T-helper 2 cell treated with Interferon-gamma antibody and Interleukin-4, amounts not matched to agents 5 μg/mL and 100 μg/mL, for 36 hours (primary cell): ENCODE results near the gene NEK10.

Experiments used
- DNase-seq: peaks from one replicate; pipeline ENCODE4 v3.0.0; 2021; ENCODE audit warnings: low spot score
- H3K27ac Mint-ChIP-seq: one replicate; pipeline ENCODE4 v1.8.0; 2021; ENCODE audit warnings: mild to moderate bottlenecking, mixed read lengths
- H3K27me3 Mint-ChIP-seq: one replicate; pipeline ENCODE4 v1.8.0; 2021; ENCODE audit warnings: low read depth, mixed read lengths
- H3K36me3 Mint-ChIP-seq: one replicate; pipeline ENCODE4 v1.8.0; 2021; ENCODE audit warnings: low read depth, mixed read lengths
- H3K4me1 Mint-ChIP-seq: one replicate; pipeline ENCODE4 v1.8.0; 2021; ENCODE audit warnings: low read depth, mixed read lengths
- H3K4me3 Mint-ChIP-seq: one replicate; pipeline ENCODE4 v1.8.0; 2022; ENCODE audit warnings: mild to moderate bottlenecking, moderate library complexity, mixed read lengths
- H3K9me3 Mint-ChIP-seq: one replicate; pipeline ENCODE4 v1.8.0; 2021; ENCODE audit warnings: mixed read lengths

The NEK10 gene

DNA sequence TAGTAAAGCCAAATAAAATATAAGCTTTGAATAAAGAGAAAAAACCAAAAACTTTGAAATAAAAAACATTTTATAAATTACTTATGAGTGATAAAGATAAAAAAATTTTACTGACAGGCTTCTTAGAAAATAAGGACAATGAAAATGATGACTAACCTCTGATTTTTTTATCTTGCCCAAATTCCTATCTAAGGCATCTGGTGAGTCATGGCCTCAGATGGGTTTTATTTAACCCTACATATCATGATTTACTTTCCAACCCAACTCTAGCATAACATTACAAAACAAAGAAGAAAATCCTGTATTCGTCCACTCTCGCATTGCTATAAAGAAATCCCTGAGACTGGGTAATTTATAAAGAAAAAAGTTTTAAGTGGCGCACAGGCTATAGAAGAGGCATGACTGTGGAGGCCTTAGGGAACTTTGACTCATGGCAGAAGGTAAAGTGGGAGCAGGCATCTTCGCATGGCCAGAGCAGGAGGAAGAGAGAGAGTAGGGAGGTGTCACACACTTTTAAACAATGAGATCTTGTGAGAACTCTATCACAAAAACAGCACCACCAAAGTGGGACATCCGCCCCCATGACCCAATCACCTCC, 152.1 kb downstream of the NEK10 start:
- no peaks in the 10 kb centered on the region for H3K36me3 Mint-ChIP-seq
- H3K9me3 Mint-ChIP-seq, result no peaks in the 10 kb centered on the region
- no peak overlapping the region for H3K4me3 Mint-ChIP-seq
- H3K27ac Mint-ChIP-seq, result no peak overlapping the region
- H3K27me3 Mint-ChIP-seq, result no peaks in the 10 kb centered on the region
- no peaks in the 10 kb centered on the region for H3K4me1 Mint-ChIP-seq
- DNase-seq, result no peak

DNA sequence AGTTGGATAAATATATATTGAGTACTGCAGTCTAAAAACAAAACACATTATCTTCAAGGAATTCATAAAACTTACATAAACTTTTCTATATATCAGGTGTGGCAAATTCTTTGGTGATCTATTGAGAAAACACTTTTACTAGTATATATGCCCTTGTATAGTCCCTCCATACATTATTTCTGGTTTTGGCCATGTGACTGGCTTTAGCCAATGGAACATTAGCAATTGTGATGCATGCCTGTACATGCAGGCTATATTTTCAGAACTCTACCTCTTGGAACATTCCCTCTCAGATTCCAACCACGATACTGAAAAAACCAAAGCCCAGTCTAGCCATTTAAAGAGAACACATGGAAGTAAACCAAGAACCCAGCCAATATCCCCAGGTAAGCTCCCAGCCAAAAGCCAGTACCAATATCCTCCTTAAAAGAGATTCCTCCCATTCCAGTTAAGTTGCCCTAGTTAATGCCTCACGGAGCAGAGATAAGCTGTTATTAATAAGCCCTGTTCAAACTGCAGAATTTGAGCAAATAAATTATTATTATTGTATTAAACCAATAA, 152.8 kb downstream of the NEK10 start:
- no peaks in the 10 kb centered on the region for H3K4me1 Mint-ChIP-seq
- no peaks in the 10 kb centered on the region for H3K27me3 Mint-ChIP-seq
- H3K36me3 Mint-ChIP-seq, result no peaks in the 10 kb centered on the region
- H3K9me3 Mint-ChIP-seq, result no peaks in the 10 kb centered on the region
- no peak overlapping the region for H3K27ac Mint-ChIP-seq
- no peak for DNase-seq
- H3K4me3 Mint-ChIP-seq, result no peak overlapping the region

DNA sequence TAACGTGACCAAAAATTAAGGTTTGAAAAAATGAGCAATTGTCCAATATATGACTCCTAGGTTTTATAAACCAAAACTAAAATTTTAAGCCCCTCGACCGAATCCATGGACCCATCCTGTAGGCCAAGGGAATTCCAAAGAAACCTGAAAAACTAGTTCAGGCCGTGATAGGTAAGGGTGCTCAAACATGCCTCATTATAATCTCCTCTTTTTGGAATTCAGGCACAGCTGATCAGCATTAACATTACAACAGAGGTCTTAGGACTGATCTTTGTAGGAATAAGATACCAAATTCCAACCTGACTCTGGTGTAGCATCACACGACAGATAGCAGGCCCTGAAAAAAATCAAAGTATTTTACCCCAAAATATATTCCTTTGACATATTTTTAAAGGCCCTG, 155.7 kb downstream of the NEK10 start:
- Mint-ChIP-seq H3K27ac (no peak overlapping the region), H3K4me1 (no peaks in the 10 kb centered on the region), H3K9me3 (no peaks in the 10 kb centered on the region), H3K36me3 (no peaks in the 10 kb centered on the region), H3K27me3 (no peaks in the 10 kb centered on the region), H3K4me3 (no peak overlapping the region)
- DNase-seq, result no peak

DNA sequence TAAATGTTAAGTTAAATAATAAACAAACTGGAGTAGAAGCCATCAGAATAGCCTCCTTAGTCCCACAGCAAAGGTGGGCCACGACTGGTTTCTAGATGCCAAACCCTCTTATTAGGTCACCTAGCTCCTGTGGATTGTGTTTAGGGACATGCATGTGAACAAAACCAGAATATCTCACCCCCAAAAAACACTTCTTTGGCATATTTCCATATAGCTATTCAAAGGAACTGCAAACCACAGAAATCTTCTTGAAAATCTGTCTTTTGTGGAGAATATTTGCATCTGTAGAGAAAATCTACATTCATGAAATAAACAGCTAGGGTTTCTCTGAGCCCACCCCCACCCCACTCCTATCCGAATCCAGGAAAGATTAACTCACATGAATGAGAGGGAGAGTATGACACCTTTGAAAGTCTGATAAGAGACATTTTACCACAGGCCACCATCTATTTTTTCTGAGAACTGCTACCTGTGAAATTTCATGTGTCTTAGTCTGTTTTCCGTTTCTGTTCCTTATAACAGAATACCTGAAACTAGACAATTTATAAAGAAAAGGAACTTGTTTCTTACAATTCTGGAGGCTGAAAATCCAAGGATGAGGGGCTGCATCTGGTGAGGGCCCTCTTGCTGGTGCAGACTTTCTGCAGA, 159.4 kb downstream of the NEK10 start:
- H3K27me3 Mint-ChIP-seq, result no peaks in the 10 kb centered on the region
- H3K27ac Mint-ChIP-seq, result no peak overlapping the region
- H3K4me1 Mint-ChIP-seq, result no peaks in the 10 kb centered on the region
- no peak overlapping the region for H3K4me3 Mint-ChIP-seq
- H3K9me3 Mint-ChIP-seq, result no peaks in the 10 kb centered on the region
- no peaks in the 10 kb centered on the region for H3K36me3 Mint-ChIP-seq
- no peak for DNase-seq

DNA sequence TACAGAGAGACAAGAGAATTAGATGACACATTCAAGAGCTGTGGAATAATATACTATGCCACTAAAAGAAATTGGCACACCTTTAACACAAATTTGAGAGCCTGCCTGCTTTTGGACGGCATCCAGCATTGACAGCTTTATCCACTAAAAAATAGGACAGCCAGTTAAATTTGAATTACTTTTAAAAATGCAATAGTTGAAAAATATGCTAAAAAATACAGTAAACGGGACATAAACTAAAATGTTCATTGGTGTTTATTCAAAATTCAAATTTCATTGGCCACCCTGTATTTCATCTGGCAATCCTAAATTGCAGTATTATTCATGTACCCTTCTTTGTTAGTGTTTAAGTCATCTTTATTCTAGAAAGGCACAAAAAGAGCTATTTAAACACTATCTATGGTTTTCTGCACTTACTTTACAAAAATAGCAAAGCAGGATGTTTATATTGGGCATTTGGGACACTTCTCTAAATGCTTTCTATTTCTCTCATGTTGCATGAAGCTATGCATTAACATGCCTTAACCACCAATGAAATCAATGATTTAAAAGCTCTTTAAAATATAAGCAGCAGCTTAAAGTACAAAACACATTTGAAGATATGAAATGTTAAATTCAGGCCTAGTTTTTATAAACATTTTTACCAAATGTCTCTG, 160.1 kb downstream of the NEK10 start:
- H3K36me3 Mint-ChIP-seq, result no peaks in the 10 kb centered on the region
- H3K4me3 Mint-ChIP-seq, result no peak overlapping the region
- H3K27ac Mint-ChIP-seq, result no peak overlapping the region
- DNase-seq, result no peak
- no peaks in the 10 kb centered on the region for H3K9me3 Mint-ChIP-seq
- H3K27me3 Mint-ChIP-seq, result no peaks in the 10 kb centered on the region
- no peaks in the 10 kb centered on the region for H3K4me1 Mint-ChIP-seq

DNA sequence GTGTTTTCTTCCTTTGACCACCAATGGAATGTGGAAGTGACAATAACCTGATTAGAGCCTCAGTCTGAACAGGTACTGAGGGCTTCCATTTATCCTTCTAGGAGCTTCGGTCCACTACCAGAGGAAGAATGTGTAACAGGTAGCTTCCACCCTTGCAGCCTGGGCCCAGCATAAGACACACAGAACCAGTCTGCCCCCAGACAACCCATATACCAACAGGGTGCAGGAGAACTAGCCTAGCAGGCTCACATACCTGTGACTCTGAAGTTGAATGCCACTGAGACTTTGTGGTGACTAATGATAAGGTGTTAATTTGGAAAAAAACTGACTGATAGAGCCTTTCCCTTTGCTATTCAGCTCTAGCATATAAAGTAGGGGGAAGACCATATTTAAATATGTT, 166.2 kb downstream of the NEK10 start:
- Mint-ChIP-seq H3K4me3 (no peak overlapping the region), H3K4me1 (no peaks in the 10 kb centered on the region), H3K36me3 (no peaks in the 10 kb centered on the region), H3K27ac (no peak overlapping the region), H3K9me3 (no peaks in the 10 kb centered on the region), H3K27me3 (no peaks in the 10 kb centered on the region)
- DNase-seq, result no peak

DNA sequence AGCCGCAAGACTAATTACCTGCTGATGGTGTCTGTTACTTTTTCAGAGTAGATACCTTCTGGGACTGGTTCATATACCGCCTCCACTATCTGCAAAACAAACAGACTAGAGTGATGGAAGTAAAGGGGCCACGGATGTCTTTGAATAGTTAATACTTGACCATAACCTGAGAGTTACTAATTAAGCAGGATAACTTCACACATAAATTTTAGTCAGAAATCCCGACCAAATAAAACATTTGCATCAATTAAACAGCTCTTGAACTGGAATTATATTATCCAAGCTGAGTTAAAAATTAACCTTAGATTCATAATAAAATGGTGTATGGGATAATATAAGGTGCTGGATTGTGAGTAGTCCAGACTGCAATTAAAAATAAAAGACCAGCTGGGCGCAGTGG, 167.7 kb downstream of the NEK10 start:
- Mint-ChIP-seq H3K9me3 (no peaks in the 10 kb centered on the region), H3K27me3 (no peaks in the 10 kb centered on the region), H3K36me3 (no peaks in the 10 kb centered on the region), H3K4me1 (no peaks in the 10 kb centered on the region), H3K4me3 (no peak overlapping the region), H3K27ac (no peak overlapping the region)
- DNase-seq, result no peak

DNA sequence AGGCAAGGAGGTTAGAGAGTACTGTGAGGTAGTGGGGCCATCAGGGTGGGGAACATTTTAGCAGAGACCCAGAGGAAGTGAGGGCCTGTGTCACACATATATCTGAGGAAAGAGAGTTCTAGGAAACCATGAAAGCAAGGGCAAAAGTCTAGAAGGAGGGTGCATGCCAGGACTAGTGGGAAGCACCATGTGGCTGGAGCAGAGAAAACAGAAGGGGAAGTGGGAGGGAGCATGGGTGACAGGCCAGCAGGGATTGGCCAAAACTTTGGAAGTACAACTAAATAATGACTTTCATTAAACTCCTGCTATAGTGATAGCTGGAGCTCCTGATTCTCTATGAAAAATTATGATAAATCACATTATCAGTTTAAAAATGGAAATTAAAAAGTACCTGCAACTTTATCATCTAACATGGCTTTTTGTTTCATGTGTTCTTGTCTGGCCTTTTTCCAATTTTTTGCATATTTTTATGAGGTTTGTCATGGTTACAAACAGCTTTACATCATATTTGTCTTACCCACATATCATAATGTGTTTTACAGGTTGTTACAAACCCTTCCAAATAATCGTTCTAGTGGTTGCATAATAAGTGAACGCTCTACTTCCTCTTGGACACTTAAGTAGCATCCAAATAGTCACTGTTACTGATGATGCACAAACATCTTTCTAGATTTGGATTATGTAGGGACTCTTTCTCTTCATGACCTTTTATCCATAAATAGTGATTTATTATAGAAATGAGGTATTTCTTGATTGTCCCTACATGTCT, 168.3 kb downstream of the NEK10 start:
- no peaks in the 10 kb centered on the region for H3K9me3 Mint-ChIP-seq
- no peaks in the 10 kb centered on the region for H3K36me3 Mint-ChIP-seq
- H3K4me3 Mint-ChIP-seq, result no peak overlapping the region
- no peaks in the 10 kb centered on the region for H3K4me1 Mint-ChIP-seq
- no peak for DNase-seq
- H3K27me3 Mint-ChIP-seq, result no peaks in the 10 kb centered on the region
- no peak overlapping the region for H3K27ac Mint-ChIP-seq

DNA sequence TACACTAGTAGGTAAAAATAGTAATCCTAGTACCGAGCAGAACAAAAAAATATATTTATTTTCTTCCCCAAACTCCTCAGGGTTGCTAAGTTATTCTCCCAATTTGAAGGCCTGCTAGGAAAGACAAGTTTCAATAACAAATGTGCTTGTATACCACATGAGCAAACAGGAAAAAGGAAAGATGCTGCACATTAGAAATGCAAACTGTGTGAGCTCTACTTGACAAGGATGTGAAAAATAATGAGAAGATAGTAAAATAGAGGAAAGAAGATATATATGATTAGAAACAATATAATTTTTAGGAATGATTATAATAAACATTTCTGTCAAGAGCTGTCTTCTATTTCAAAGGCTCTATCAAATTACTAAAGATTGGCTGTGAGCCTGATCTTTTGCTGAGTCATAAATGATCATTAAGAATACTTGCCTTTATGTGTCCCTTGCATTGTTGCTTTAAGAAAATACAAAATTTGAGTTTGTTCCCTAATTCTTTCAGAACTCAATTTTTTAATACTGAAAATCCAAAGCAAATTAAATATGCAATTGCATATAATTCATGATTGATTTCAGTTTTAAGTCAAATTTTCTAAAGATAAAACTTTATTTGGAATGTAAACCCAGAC, 174.2 kb downstream of the NEK10 start:
- Mint-ChIP-seq H3K27ac (no peak overlapping the region), H3K27me3 (no peaks in the 10 kb centered on the region), H3K4me3 (no peak overlapping the region), H3K9me3 (no peaks in the 10 kb centered on the region), H3K36me3 (no peaks in the 10 kb centered on the region), H3K4me1 (no peaks in the 10 kb centered on the region)
- DNase-seq, result no peak

DNA sequence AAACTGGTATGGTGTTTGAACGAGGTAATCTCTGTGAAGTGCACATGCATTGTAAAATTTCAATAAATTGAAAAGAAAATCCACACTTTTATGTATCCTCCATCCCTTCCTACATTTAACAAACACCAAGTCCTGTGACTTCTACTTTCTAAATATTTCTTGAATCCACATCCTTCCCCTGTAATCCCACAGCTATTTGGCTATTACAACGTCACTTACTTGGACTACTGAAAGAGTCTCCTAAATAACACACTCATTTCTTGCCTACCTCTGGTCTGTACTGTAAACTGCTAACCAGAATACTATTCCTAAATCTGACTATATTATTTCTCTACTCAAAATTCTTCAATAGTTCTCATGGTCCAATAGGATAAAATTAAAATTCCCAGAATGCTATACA, 176.1 kb downstream of the NEK10 start:
- Mint-ChIP-seq H3K9me3 (no peaks in the 10 kb centered on the region), H3K4me1 (no peaks in the 10 kb centered on the region), H3K36me3 (no peaks in the 10 kb centered on the region)

DNA sequence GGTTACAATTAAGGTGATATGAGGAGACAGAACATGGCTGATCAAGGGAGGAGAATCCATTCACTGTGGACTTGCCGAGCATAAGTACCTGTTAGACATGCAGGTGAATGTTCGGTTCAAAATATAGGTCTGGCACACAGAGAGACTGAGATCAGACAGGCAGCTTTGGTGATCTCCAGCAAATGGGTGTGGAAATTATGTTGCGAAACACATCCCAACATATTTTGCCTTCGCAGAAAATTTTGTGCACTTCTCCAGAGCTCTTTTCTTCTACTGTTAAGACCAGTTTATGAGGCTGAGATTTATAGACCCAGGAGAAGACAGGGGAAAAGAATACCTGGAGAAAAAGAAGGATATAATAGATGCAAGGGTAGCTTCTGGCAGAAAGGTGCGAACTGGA, 183.2 kb downstream of the NEK10 start:
- no peak for DNase-seq
- Mint-ChIP-seq H3K4me1 (no peaks in the 10 kb centered on the region), H3K27me3 (peaks cover 2% of the 10 kb centered on the region), H3K4me3 (no peak overlapping the region), H3K27ac (no peak overlapping the region), H3K36me3 (no peaks in the 10 kb centered on the region), H3K9me3 (no peaks in the 10 kb centered on the region)

More for the DNA sequence above, 176.1 kb downstream of the NEK10 start:
- no peaks in the 10 kb centered on the region for H3K27me3 Mint-ChIP-seq
- H3K4me3 Mint-ChIP-seq, result no peak overlapping the region
- DNase-seq, result no peak
- no peak overlapping the region for H3K27ac Mint-ChIP-seq

DNA sequence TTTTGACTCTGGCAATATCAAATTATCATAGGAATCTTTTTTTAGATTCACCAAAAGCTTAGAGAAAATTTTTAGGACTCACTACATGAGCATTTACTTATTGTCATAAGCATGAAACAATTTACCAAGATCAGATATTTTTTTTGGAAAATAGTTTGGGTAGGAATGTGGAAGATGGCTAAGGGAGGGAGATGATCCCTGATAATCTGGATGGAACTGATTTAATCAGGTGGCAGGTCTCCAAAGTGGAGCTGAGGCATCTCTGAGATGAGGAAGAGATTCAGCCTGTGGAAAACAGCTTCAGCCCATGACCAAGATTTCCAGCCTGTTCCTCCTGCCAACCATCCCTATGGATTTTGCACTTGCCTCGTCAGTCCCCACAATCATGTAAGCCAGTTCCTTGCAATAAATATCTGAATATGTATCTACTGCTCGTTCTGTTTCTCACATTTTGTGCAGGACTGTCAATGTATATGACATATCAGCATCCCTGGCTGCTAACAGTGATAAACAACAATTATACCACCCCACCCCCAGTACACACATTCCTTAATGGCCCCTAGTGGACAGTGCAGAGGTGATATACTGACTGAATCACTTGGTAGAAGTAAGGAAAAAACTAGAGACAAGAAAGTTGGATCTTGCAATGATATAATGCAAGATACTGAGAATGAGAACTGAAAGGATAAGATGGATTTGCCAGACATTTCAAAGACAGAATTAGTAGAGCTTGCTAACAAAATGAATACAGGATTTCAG, 183.8 kb downstream of the NEK10 start:
- Mint-ChIP-seq H3K27me3 (peaks cover 2% of the 10 kb centered on the region), H3K9me3 (no peaks in the 10 kb centered on the region)
- DNase-seq, result no peak

DNA sequence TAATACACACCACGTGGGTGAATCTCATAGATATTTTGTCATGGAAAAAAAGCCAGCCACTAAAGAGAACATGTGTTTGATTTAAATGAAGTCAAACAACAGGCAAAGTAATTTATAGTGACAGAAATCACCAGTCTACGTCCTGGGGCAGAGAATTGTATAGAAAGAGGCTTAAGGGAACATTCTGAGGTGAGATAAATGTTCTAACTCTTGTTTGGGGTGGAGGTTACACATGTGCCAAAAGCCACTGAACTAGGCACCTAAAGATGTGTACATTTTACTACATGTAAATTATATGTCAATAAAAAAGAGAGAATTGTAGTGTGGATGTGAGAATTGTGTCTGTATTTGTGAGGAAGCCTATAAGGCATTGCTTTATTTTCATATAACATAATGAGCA, 184.9 kb downstream of the NEK10 start:
- Mint-ChIP-seq H3K27ac (no peak overlapping the region), H3K4me1 (no peaks in the 10 kb centered on the region), H3K36me3 (no peaks in the 10 kb centered on the region)

More for the DNA sequence above, 183.8 kb downstream of the NEK10 start:
- H3K4me3 Mint-ChIP-seq, result no peak overlapping the region
- no peaks in the 10 kb centered on the region for H3K36me3 Mint-ChIP-seq
- no peaks in the 10 kb centered on the region for H3K4me1 Mint-ChIP-seq
- no peak overlapping the region for H3K27ac Mint-ChIP-seq

More for the DNA sequence above, 184.9 kb downstream of the NEK10 start:
- no peak overlapping the region for H3K4me3 Mint-ChIP-seq
- no peak for DNase-seq
- peaks cover 2% of the 10 kb centered on the region for H3K27me3 Mint-ChIP-seq
- no peaks in the 10 kb centered on the region for H3K9me3 Mint-ChIP-seq
